ENCODE data around the gene HOXC12. TPM values are rescaled to one million over a fixed set of nuclear protein-coding genes. Genes with fewer than 3 reads are reported as not detected.

Gene HOXC12
- total and polyA plus RNA-seq, 2 donors (not counting 1 experiment from before 2014, with no cell fraction given): not detected

DNA sequence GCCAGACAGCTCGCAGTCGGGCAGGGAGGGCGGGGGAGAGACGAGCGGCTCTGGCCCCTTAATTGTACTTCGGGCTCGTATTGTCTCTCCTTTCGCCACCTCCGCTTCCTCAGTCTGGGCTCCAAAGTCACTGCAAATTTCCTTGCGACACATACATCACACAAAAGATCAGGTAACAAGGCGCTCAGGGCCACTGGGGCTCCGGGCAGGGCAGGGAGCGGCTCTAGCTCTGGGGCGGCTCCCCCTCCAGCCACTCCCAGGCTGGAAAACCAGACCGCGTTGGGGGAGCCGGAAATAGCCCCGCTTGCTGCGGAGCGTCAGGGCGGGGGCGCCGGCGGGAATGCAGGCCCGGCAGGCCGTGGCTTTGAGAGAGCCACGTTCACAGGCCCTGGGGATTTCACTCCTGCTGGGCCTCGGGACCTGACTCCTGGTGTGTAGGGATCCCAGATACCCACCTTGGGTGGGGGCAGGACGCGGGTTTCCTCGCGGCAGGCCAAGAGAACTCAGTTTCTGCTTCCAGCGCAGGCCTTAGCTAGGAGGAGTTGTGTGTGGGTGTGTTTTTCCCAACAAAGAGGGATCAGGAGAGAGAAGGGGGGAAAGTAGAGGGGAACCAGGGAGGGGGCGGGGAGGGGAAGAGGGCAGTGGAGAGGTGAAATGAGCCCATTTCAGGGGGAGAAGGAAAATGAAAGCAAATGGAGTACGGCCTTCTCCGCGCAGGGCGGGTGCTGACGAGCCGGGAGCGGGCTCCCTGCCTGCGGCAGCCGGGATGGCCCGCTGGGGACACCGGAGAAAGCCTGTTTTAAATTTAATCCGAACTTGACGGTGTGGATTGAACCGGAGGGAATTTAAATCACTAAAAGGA, 40.9 kb downstream of the HOXC12 start:
- peak; percentile 43 for ATAC-seq (ENCODE audit: low read depth)
- H3K4me1 Mint-ChIP-seq: peaks cover 35% of the 10 kb centered on the region
- Histone ChIP-seq H3K36me3 (replicated peaks in 1 of 2; ENCODE audit: control extremely low read depth in 1 of 2, control insufficient read depth in 1 of 2, extremely low read depth in 1 of 2, insufficient read depth in 2 of 2, low read length in 1 of 2) (no peaks in the 10 kb centered on the region), H4K20me1 (ENCODE audit: control insufficient read depth, insufficient read depth, low read length, poor library complexity, severe bottlenecking) (no peaks in the 10 kb centered on the region), H3K4me1 (ENCODE audit: control insufficient read depth in 2 of 2, insufficient read depth in 2 of 2, low read length in 2 of 2) (peaks cover 37 to 70% of the 10 kb centered on the region in 2 donors), H2AFZ (ENCODE audit: insufficient read depth, low read depth, low read length, poor library complexity, severe bottlenecking) (peak overlapping the region; percentile 70), H3K9me3 (ENCODE audit: control extremely low read depth in 1 of 3, control insufficient read depth in 2 of 3, insufficient read depth in 1 of 3, low read length in 2 of 3) (peaks cover 0 to 75% (median 0%) of the 10 kb centered on the region in 3 donors), H3K79me2 (ENCODE audit: control insufficient read depth, insufficient read depth, low read length) (no peaks in the 10 kb centered on the region), H3K4me2 (replicated peaks; ENCODE audit: low read depth, low read length, poor library complexity, severe bottlenecking) (peak overlapping the region; percentile 96), H3K27ac (ENCODE audit: low read length in 2 of 2) (no peak overlapping the region), H3K9ac (ENCODE audit: low read length) (peak overlapping the region; percentile 58), H3K4me3 (ENCODE audit: control extremely low read depth in 1 of 5, extremely low read depth in 1 of 5, insufficient read depth in 1 of 5, low read depth in 2 of 5, low read length in 4 of 5) (peak overlapping the region in 4 of 5 experiments; percentile 44 to 60 (median 58)), H3K27me3 (replicated peaks in 1 of 4; ENCODE audit: control extremely low read depth in 1 of 4, control insufficient read depth in 3 of 4, insufficient read depth in 4 of 4, low read length in 3 of 4) (peaks cover 0 to 98% (median 84%) of the 10 kb centered on the region in 4 experiments)
- H3K9me3 Mint-ChIP-seq (ENCODE audit: insufficient read depth): no peaks in the 10 kb centered on the region
- no peak for TF ChIP-seq CTCF (IDR thresholded peaks at IDR 0.05)
- peak; percentile 95 for TF ChIP-seq EZH2 (IDR thresholded peaks at IDR 0.05; ENCODE audit: borderline replicate concordance, insufficient read depth, low read depth, low read length, poor library complexity, severe bottlenecking)
- ChIA-PET CTCF (interaction anchor here (1.1 to 1.6 kb wide), 2 partner anchors 10 to 195 kb away, joined by 3 to 7 read pairs; no protein-coding TSS in a partner anchor), POLR2A (interaction anchor here (0.6 to 0.7 kb wide), 2 partner anchors 20 to 220 kb away, joined by 3 to 10 read pairs; no protein-coding TSS in a partner anchor)
- peak; percentile 62 for DNase-seq
- peaks cover 87% of the 10 kb centered on the region for H3K27me3 Mint-ChIP-seq
- H3K4me3 Mint-ChIP-seq: peak overlapping the region; percentile 89
- whole genome bisulfite sequencing (ENCODE audit: insufficient coverage): 2% methylated on average over 47 of the region's 48 CpGs
- peak overlapping the region; percentile 47 for H3K27ac Mint-ChIP-seq
- intact Hi-C loops (cut with micrococcal nuclease): loop anchor here (5.0 kb wide), 2 partner anchors 37 to 43 kb away; partner anchors contain the start of genes HOXC12 and HOXC5
